ENCODE data around the gene FKBP2. TPM values are rescaled to one million over a fixed set of nuclear protein-coding genes. Genes with fewer than 3 reads are reported as not detected.

The FKBP2 gene
- total and polyA plus RNA-seq, 2 of the 13 experiments (the other 11 are each of a cell fraction or from before 2014, with no cell fraction given): 30.1 to 53.3 TPM

DNA sequence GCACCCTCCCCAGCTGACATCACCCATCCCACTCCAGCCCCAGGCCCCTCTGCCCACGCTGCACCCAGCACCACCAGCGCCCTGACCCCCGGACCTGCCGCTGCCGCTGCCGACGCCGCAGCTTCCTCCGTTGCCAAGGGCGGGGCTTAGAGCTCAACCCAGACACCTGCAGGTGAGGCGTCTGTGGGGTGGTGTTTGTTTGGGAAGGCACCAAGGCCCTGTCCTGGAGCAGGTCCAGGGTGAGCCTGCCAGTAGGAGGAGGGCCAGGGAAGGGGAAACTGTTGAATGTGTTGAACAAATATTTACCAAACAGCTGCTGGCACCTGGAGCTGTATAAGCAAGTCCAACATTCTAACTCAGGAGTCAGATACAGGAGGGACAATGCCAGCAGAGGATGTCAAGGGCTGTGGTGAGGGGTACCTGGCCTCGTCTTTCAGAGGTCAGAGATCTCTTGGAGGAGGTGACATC is 3.4 kb upstream of the FKBP2 start (continued):
- TF ChIP-seq, protein P1, sequence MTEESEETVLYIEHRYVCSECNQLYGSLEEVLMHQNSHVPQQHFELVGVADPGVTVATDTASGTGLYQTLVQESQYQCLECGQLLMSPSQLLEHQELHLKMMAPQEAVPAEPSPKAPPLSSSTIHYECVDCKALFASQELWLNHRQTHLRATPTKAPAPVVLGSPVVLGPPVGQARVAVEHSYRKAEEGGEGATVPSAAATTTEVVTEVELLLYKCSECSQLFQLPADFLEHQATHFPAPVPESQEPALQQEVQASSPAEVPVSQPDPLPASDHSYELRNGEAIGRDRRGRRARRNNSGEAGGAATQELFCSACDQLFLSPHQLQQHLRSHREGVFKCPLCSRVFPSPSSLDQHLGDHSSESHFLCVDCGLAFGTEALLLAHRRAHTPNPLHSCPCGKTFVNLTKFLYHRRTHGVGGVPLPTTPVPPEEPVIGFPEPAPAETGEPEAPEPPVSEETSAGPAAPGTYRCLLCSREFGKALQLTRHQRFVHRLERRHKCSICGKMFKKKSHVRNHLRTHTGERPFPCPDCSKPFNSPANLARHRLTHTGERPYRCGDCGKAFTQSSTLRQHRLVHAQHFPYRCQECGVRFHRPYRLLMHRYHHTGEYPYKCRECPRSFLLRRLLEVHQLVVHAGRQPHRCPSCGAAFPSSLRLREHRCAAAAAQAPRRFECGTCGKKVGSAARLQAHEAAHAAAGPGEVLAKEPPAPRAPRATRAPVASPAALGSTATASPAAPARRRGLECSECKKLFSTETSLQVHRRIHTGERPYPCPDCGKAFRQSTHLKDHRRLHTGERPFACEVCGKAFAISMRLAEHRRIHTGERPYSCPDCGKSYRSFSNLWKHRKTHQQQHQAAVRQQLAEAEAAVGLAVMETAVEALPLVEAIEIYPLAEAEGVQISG (CRISPR knock-in tag; IDR thresholded peaks at IDR 0.05): peak; percentile 41; the same call in 1 of the 2 replicates
- TF ChIP-seq, protein P2, sequence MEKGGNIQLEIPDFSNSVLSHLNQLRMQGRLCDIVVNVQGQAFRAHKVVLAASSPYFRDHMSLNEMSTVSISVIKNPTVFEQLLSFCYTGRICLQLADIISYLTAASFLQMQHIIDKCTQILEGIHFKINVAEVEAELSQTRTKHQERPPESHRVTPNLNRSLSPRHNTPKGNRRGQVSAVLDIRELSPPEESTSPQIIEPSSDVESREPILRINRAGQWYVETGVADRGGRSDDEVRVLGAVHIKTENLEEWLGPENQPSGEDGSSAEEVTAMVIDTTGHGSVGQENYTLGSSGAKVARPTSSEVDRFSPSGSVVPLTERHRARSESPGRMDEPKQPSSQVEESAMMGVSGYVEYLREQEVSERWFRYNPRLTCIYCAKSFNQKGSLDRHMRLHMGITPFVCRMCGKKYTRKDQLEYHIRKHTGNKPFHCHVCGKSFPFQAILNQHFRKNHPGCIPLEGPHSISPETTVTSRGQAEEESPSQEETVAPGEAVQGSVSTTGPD (CRISPR knock-in tag; IDR thresholded peaks at IDR 0.05): no peak
- TF ChIP-seq MEIS2 (CRISPR knock-in tag; IDR thresholded peaks at IDR 0.05): no peak; the same call in 1 of the 2 replicates
- TF ChIP-seq, protein P3, sequence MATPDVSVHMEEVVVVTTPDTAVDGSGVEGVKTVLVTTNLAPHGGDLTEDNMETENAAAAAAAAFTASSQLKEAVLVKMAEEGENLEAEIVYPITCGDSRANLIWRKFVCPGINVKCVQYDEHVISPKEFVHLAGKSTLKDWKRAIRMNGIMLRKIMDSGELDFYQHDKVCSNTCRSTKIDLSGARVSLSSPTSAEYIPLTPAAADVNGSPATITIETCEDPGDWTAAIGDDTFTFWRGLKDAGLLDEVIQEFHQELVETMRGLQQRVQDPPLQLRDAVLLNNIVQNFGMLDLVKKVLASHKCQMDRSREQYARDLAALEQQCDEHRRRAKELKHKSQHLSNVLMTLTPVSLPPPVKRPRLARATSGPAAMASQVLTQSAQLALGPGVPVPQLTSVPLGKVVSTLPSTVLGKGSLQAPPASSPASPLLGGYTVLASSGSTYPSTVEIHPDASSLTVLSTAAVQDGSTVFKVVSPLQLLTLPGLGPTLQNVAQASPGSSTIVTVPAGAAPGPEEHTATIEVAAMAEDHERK (CRISPR knock-in tag; IDR thresholded peaks at IDR 0.05; ENCODE audit: low read depth): no peak
- TF ChIP-seq JARID2 (CRISPR knock-in tag; IDR thresholded peaks at IDR 0.05; ENCODE audit: insufficient replicate concordance): no peak
- TF ChIP-seq CAMTA2 (CRISPR knock-in tag; IDR thresholded peaks at IDR 0.05; ENCODE audit: borderline replicate concordance): no peak
- TF ChIP-seq RNF2 (conservative IDR thresholded peaks at IDR 0.05; ENCODE audit: low read depth): no peak
- TF ChIP-seq, protein P4, sequence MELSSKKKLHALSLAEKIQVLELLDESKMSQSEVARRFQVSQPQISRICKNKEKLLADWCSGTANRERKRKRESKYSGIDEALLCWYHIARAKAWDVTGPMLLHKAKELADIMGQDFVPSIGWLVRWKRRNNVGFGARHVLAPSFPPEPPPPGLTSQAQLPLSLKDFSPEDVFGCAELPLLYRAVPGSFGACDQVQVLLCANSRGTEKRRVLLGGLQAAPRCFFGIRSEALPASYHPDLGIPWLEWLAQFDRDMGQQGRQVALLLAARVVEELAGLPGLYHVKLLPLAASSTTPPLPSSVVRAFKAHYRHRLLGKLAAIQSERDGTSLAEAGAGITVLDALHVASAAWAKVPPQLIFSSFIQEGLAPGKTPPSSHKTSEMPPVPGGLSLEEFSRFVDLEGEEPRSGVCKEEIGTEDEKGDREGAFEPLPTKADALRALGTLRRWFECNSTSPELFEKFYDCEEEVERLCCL (CRISPR knock-in tag; IDR thresholded peaks at IDR 0.05; ENCODE audit: borderline replicate concordance): no peak
- no peak for TF ChIP-seq RFX5 (IDR thresholded peaks at IDR 0.05; ENCODE audit: low read depth, low read length)
- TF ChIP-seq TMF1 (CRISPR knock-in tag; IDR thresholded peaks at IDR 0.05; ENCODE audit: low read depth): no peak
- no peak for TF ChIP-seq TP53 (CRISPR knock-in tag; conservative IDR thresholded peaks at IDR 0.05)
- peak; percentile 80 for TF ChIP-seq MED1 (CRISPR knock-in tag; IDR thresholded peaks at IDR 0.05)
- TF ChIP-seq REXO4 (CRISPR knock-in tag; IDR thresholded peaks at IDR 0.05; ENCODE audit: borderline replicate concordance): no peak
- no peak for TF ChIP-seq ZNF256 (CRISPR knock-in tag; conservative IDR thresholded peaks at IDR 0.05)
- no peak for TF ChIP-seq NFATC3 (CRISPR knock-in tag; IDR thresholded peaks at IDR 0.05)
- peak; percentile 45; the same call in 1 of the 2 replicates for TF ChIP-seq ZNF329 (CRISPR knock-in tag; IDR thresholded peaks at IDR 0.05; ENCODE audit: low read depth)
- no peak for TF ChIP-seq ZNF292 (CRISPR knock-in tag; IDR thresholded peaks at IDR 0.05; ENCODE audit: borderline replicate concordance, low read depth)
- TF ChIP-seq SETDB1 (CRISPR knock-in tag; IDR thresholded peaks at IDR 0.05; ENCODE audit: borderline replicate concordance): no peak
- TF ChIP-seq, protein P5, sequence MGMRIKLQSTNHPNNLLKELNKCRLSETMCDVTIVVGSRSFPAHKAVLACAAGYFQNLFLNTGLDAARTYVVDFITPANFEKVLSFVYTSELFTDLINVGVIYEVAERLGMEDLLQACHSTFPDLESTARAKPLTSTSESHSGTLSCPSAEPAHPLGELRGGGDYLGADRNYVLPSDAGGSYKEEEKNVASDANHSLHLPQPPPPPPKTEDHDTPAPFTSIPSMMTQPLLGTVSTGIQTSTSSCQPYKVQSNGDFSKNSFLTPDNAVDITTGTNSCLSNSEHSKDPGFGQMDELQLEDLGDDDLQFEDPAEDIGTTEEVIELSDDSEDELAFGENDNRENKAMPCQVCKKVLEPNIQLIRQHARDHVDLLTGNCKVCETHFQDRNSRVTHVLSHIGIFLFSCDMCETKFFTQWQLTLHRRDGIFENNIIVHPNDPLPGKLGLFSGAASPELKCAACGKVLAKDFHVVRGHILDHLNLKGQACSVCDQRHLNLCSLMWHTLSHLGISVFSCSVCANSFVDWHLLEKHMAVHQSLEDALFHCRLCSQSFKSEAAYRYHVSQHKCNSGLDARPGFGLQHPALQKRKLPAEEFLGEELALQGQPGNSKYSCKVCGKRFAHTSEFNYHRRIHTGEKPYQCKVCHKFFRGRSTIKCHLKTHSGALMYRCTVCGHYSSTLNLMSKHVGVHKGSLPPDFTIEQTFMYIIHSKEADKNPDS (CRISPR knock-in tag; IDR thresholded peaks at IDR 0.05): no peak
- peak; percentile 87; the same call in 1 of the 2 replicates for TF ChIP-seq ERF (CRISPR knock-in tag; IDR thresholded peaks at IDR 0.05)
- no peak for TF ChIP-seq PAWR (CRISPR knock-in tag; IDR thresholded peaks at IDR 0.05; ENCODE audit: borderline replicate concordance)

Measured in HepG2 (cell line).